Neural cell (in vitro differentiated cells): Measurements from ENCODE around the gene PPFIA1. TPM values are rescaled to one million over a fixed set of nuclear protein-coding genes. Genes with fewer than 3 reads are reported as not detected.
"Not testable (repeated sequence)": the region's sequence is repeated elsewhere in the genome, so short reads cannot be mapped to it uniquely, and the experiment has no call there.

Experiments used
- H2AFZ ChIP-seq: fragments of 200-600, 300-800 bp; sonication (generic), shearing (Covaris generic); 2 replicates; pipeline ENCODE4 v1.6.0; 2014; ENCODE audit warnings: low read depth, mild to moderate bottlenecking, antibody characterized with exemption, low read length, moderate library complexity
- H3F3A ChIP-seq: fragments of 200-600 bp; shearing (Covaris generic); 2 replicates; pipeline ENCODE4 v1.6.1; 2016; ENCODE audit warnings: mild to moderate bottlenecking, moderate library complexity, mixed read lengths, antibody characterized with exemption, low read length; ENCODE audit not compliant: insufficient read depth, poor library complexity, severe bottlenecking
- H3K27ac ChIP-seq: fragments of 200-600, 300-800 bp; sonication (generic), shearing (Covaris generic); 2 replicates; pipeline ENCODE4 v1.5.1; 2014; ENCODE audit warnings: mild to moderate bottlenecking, low read length, moderate library complexity
- H3K27me3 ChIP-seq: fragments of 300-800, 200-600 bp; sonication (generic), shearing (Covaris generic); 2 replicates; pipeline ENCODE4 v1.6.0; 2014; ENCODE audit warnings: mild to moderate bottlenecking, low read depth, low read length, moderate library complexity; ENCODE audit not compliant: insufficient read depth
- H3K36me3 ChIP-seq: fragments of 300-800, 200-600 bp; sonication (generic), shearing (Covaris generic); 2 replicates; pipeline ENCODE4 v1.5.1; 2014; ENCODE audit warnings: mild to moderate bottlenecking, antibody characterized with exemption, low read length, moderate library complexity; ENCODE audit not compliant: insufficient read depth
- H3K4me2 ChIP-seq: fragments of 300-800, 200-600 bp; sonication (generic), shearing (Covaris generic); 2 replicates; pipeline ENCODE4 v1.6.0; 2014; ENCODE audit warnings: mild to moderate bottlenecking, low read length
- H3K4me3 ChIP-seq: fragments of 300-800, 200-600 bp; sonication (generic), shearing (Covaris generic); 2 replicates; pipeline ENCODE4 v1.5.1; 2014; ENCODE audit warnings: mild to moderate bottlenecking, low read length, moderate library complexity
- H3K79me2 ChIP-seq: fragments of 200-600 bp; shearing (Covaris generic); replicated peaks from 2 replicates; pipeline ENCODE4 v1.6.0; 2014; ENCODE audit warnings: mild to moderate bottlenecking, low read length, moderate library complexity; ENCODE audit not compliant: insufficient read depth
- H3K9ac ChIP-seq: fragments of 300-800, 200-600 bp; sonication (generic), shearing (Covaris generic); 2 replicates; pipeline ENCODE4 v1.6.1; 2016; ENCODE audit warnings: mild to moderate bottlenecking, low read length, mixed read lengths
- H3K9me2 ChIP-seq: fragments of 200-600 bp; shearing (Covaris generic); 2 replicates; pipeline ENCODE4 v1.6.1; 2016; ENCODE audit warnings: mild to moderate bottlenecking, low read length, mixed read lengths; ENCODE audit not compliant: insufficient read depth
- H3K9me3 ChIP-seq: fragments of 200-600, 300-800 bp; sonication (generic), shearing (Covaris generic); 2 replicates; pipeline ENCODE4 v1.6.1; 2016; ENCODE audit warnings: mild to moderate bottlenecking, mixed run types, low read length, moderate library complexity, mixed read lengths
- H4K20me1 ChIP-seq: fragments of 200-600 bp; shearing (Covaris generic); 2 replicates; pipeline ENCODE4 v1.6.1; 2016; ENCODE audit warnings: mild to moderate bottlenecking, mixed run types; ENCODE audit not compliant: insufficient read depth
- EZH2 ChIP-seq: fragments of 200-600, 300-800 bp; shearing (Covaris generic), sonication (generic); IDR thresholded peaks from 2 replicates; pipeline ENCODE4 v1.6.1; 2014; ENCODE audit warnings: antibody characterized with exemption, low read length, borderline replicate concordance, mild to moderate bottlenecking; ENCODE audit not compliant: insufficient read depth, poor library complexity, severe bottlenecking
- MXI1 ChIP-seq: fragments of 450-650 bp; conservative IDR thresholded peaks from 2 replicates; pipeline ENCODE4 v1.6.1; 2014; ENCODE audit warnings: antibody characterized with exemption, mild to moderate bottlenecking; ENCODE audit not compliant: poor library complexity, severe bottlenecking
- POLR2AphosphoS5 ChIP-seq: IDR thresholded peaks from 2 replicates; pipeline ENCODE4 v1.6.1; 2012
- RAD21 ChIP-seq: fragments of 450-650 bp; conservative IDR thresholded peaks from 2 replicates; pipeline ENCODE4 v1.6.1; 2014; ENCODE audit warnings: antibody characterized with exemption, mild to moderate bottlenecking, moderate library complexity
- SMC3 ChIP-seq: fragments of 450-650 bp; conservative IDR thresholded peaks from 2 replicates; pipeline ENCODE4 v1.6.1; 2014; ENCODE audit warnings: antibody characterized with exemption, mild to moderate bottlenecking, moderate library complexity; ENCODE audit not compliant: poor library complexity
- polyA plus RNA-seq: library from polyadenylated mRNA; depleted of rRNA; stranded (reverse); fragments of >200 nt; gene quantifications from 2 replicates; pipeline ENCODE4 v1.2.3, GENCODE V29; 2014
- TF ChIP-seq, protein P1 (sequence below): IDR thresholded peaks from 2 replicates; pipeline ENCODE4 v1.6.1; 2012; ENCODE audit warnings: borderline replicate concordance

Gene PPFIA1
- polyA plus RNA-seq, 1 donor from 2014 or later = 48.9 TPM

DNA sequence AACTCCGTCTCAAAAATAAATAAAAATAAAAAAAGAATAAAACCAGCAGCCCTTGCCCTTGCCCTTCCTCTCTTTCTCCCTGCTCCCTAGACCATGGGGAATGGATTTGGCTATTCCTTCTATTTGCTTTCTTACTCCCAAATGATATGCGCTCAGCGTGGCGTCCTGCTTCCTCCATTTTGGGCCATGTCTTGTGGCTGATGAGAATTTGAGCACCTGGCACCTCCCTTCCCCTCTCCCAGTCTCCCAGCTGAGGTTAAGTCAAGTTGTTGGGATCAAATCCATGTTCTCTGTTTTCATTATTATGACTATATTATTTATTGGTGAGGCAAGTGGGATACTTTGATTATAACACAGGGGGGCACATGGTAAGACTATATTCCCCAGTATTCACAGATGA lies 117.1 kb downstream of the PPFIA1 start:
- TF ChIP-seq MXI1 = no peak
- no peak for TF ChIP-seq POLR2AphosphoS5
- TF ChIP-seq SMC3 = no peak
- no peak for TF ChIP-seq RAD21
- no peak for TF ChIP-seq EZH2
- Histone ChIP-seq H3K36me3 (peaks cover 7% of the 10 kb centered on the region), H2AFZ (no peak overlapping the region), H3K4me3 (no peak overlapping the region), H3K9ac (no peak overlapping the region), H3K9me2 (no peaks in the 10 kb centered on the region), H3K79me2 (no peaks in the 10 kb centered on the region), H3K9me3 (no peaks in the 10 kb centered on the region), H4K20me1 (no peaks in the 10 kb centered on the region), H3K27ac (no peak overlapping the region), H3K27me3 (no peaks in the 10 kb centered on the region), H3K4me2 (no peak overlapping the region), H3F3A (no peaks in the 10 kb centered on the region)

DNA sequence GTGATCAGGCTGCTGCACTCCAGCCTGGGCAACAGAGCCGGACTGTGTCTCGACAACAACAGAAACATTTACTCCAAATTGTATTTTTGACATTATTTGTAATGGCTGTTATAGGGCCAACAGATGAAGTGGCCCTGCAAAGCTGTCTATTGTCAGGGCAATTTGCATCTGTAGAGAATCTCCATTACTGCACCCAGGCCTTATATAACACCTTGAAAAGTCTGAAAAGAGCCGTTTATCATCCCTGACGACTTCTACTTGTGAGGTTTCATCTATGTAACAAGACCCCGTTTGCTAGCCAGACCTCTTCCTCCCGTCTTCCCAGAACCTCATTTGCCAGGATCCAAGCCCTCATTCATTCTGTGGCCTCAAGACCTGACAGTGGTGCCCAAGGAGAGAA lies 118.7 kb downstream of the PPFIA1 start:
- Histone ChIP-seq H2AFZ (no peak overlapping the region), H3K36me3 (peaks cover 7% of the 10 kb centered on the region), H4K20me1 (no peaks in the 10 kb centered on the region), H3K9me3 (no peaks in the 10 kb centered on the region), H3K9ac (no peak overlapping the region), H3K4me2 (no peak overlapping the region), H3F3A (no peaks in the 10 kb centered on the region), H3K27ac (no peak overlapping the region), H3K79me2 (no peaks in the 10 kb centered on the region), H3K9me2 (no peaks in the 10 kb centered on the region), H3K4me3 (no peak overlapping the region), H3K27me3 (no peaks in the 10 kb centered on the region)
- TF ChIP-seq, protein P1, sequence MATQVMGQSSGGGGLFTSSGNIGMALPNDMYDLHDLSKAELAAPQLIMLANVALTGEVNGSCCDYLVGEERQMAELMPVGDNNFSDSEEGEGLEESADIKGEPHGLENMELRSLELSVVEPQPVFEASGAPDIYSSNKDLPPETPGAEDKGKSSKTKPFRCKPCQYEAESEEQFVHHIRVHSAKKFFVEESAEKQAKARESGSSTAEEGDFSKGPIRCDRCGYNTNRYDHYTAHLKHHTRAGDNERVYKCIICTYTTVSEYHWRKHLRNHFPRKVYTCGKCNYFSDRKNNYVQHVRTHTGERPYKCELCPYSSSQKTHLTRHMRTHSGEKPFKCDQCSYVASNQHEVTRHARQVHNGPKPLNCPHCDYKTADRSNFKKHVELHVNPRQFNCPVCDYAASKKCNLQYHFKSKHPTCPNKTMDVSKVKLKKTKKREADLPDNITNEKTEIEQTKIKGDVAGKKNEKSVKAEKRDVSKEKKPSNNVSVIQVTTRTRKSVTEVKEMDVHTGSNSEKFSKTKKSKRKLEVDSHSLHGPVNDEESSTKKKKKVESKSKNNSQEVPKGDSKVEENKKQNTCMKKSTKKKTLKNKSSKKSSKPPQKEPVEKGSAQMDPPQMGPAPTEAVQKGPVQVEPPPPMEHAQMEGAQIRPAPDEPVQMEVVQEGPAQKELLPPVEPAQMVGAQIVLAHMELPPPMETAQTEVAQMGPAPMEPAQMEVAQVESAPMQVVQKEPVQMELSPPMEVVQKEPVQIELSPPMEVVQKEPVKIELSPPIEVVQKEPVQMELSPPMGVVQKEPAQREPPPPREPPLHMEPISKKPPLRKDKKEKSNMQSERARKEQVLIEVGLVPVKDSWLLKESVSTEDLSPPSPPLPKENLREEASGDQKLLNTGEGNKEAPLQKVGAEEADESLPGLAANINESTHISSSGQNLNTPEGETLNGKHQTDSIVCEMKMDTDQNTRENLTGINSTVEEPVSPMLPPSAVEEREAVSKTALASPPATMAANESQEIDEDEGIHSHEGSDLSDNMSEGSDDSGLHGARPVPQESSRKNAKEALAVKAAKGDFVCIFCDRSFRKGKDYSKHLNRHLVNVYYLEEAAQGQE = no peak
- no peak for TF ChIP-seq POLR2AphosphoS5

DNA sequence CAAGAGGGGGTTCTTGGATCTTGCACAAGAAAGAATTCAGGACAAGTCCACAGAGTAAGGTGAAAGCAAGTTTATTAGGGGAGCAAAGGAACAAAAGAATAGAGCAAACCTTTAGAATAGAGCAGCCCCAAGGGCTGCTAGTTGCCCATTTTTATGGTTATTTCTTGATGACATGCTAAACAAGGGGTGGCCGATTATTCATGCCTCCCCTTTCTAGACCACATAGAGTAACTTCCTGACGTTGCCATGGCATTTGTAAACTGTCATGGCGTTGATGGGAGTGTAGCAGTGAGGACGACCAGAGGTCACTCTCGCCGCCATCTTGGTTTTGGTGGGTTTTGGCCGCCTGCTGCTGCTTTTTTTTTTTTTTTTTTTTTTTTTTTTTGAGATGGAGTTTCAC lies 120.4 kb downstream of the PPFIA1 start:
- H3K4me3 ChIP-seq, H3K79me2 ChIP-seq, H3K27ac ChIP-seq, H3K9me2 ChIP-seq, H4K20me1 ChIP-seq, H3K9me3 ChIP-seq, H3K36me3 ChIP-seq, H3K4me2 ChIP-seq, H3K27me3 ChIP-seq, H2AFZ ChIP-seq, H3K9ac ChIP-seq, H3F3A ChIP-seq: not testable (repeated sequence)
